Memory B cell (primary cell): Measurements from ENCODE around the gene FYN.
A peak's percentile ranks its signal among the peaks of the same experiment; 100 is the strongest.

ENCODE experiments used
- ATAC-seq: fragments of 150-1000 bp; cut with Tn5 transposase; 2 replicates; pipeline ENCODE4 v1.10.0; 2021; ENCODE audit warnings: low read depth, mild to moderate bottlenecking, moderate library complexity
- DNase-seq, 2 donors: peaks; one replicate each; pipeline ENCODE4 v3.0.0; 2022; ENCODE audit warnings: low spot score in 2 of 2
- H3K27ac Mint-ChIP-seq: one replicate; pipeline ENCODE4 v1.8.0; 2022; ENCODE audit warnings: mild to moderate bottlenecking, moderate library complexity, mixed read lengths
- H3K27me3 Mint-ChIP-seq: one replicate; pipeline ENCODE4 v1.8.0; 2022; ENCODE audit warnings: mixed read lengths
- H3K36me3 Mint-ChIP-seq: one replicate; pipeline ENCODE4 v1.8.0; 2022; ENCODE audit warnings: mild to moderate bottlenecking, mixed read lengths
- H3K4me1 Mint-ChIP-seq: one replicate; pipeline ENCODE4 v1.8.0; 2022; ENCODE audit warnings: mixed read lengths
- H3K4me3 Mint-ChIP-seq: one replicate; pipeline ENCODE4 v1.8.0; 2022; ENCODE audit warnings: mild to moderate bottlenecking, moderate library complexity, mixed read lengths
- H3K9me3 Mint-ChIP-seq: one replicate; pipeline ENCODE4 v1.8.0; 2022; ENCODE audit warnings: mixed read lengths

Gene FYN

GRCh38 chr6:111782192-111782809, 91.0 kb downstream of the FYN start:
- Mint-ChIP-seq H3K27ac (peak overlapping the region; percentile 19), H3K36me3 (peaks cover 9% of the 10 kb centered on the region), H3K4me3 (no peak overlapping the region), H3K27me3 (no peaks in the 10 kb centered on the region), H3K9me3 (peaks cover 2% of the 10 kb centered on the region), H3K4me1 (peaks cover 13% of the 10 kb centered on the region)
- DNase-seq (no peak), ATAC-seq (no peak)

DNA sequence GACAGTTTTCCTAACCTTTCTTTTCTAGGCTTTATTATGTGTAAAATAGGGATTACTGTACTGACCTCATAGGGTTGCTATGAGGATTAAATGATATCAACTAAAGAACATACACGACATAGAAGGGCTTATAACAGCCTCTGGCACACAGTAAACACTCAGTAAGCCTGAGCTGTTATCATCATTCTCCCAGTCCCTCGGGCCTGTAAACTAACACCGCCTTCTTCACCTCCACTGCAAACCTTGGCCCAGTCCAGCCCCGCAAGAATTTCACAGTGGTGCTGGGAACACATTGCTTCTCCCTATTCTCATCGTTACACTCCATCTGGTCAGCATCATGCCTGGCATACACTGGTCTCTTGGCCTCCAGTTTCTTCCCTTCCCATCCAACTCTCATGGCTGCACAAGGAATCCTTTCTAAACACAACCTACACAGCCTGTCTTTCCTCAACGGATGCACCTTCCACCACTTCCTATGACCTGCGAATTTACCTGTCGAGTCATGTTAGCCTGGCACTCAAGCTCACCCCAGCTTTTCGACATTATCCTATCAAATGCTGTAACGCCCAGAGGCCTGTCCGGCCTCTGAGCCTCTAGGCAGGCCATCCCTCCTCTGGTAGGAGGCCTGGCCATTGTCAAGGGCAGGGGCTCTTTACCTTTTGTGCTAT, 92.1 kb downstream of the FYN start:
- ATAC-seq (no peak), DNase-seq (no peak)
- Mint-ChIP-seq H3K27me3 (no peaks in the 10 kb centered on the region), H3K4me1 (peaks cover 17% of the 10 kb centered on the region), H3K27ac (no peak overlapping the region), H3K4me3 (no peak overlapping the region), H3K36me3 (peaks cover 8% of the 10 kb centered on the region), H3K9me3 (peaks cover 2% of the 10 kb centered on the region)

DNA sequence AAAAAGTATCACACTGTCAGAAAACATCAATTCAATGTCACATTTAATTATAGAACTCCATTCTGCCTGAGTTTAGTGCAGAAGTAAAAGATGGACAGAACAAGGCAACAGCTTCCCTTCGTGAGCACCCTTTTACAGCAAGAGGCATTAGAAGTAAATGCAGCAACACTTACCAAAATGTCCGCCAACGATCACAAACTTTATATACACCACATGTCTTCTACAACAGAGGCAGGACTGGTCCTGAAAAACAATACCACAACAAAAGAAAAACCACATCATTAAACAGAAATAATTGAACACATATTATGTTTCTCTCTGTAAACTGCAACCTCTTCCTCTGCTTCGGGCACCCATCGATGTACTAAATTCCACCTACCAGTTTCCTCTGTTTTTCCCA, 92.9 kb downstream of the FYN start:
- Mint-ChIP-seq H3K27me3 (no peaks in the 10 kb centered on the region), H3K27ac (no peak overlapping the region), H3K9me3 (no peaks in the 10 kb centered on the region), H3K4me3 (no peak overlapping the region), H3K4me1 (peaks cover 17% of the 10 kb centered on the region), H3K36me3 (peaks cover 6% of the 10 kb centered on the region)
- no peak for DNase-seq
- no peak for ATAC-seq

- H3K4me3 Mint-ChIP-seq: no peak overlapping the region
- DNase-seq (no peak), ATAC-seq (no peak)
- H3K4me1 Mint-ChIP-seq: peaks cover 15% of the 10 kb centered on the region
- no peaks in the 10 kb centered on the region for H3K9me3 Mint-ChIP-seq
- H3K27ac Mint-ChIP-seq: no peak overlapping the region
- H3K36me3 Mint-ChIP-seq: peaks cover 6% of the 10 kb centered on the region
- H3K27me3 Mint-ChIP-seq: no peaks in the 10 kb centered on the region
Measured at GRCh38 chr6:111779660-111780059, 93.6 kb downstream of the FYN start.

DNA sequence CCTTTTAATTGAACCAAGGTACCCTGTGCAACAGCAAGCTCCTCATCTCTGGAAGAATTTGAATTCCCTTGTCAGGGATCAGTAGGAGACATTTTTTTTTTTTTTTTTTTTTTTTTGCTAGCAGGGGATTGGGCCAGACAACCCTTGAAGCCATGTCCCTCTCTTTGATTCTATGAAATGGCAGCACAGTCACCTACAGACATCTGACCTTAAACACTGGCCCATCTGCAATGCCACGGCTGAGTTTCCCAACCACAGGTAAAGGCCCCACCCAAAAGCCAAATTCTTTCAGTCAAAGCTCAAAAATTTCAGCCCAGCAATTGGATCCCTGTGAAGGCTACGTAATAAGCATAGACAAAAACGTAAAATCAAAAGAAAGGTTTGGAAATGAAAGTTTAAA, 94.2 kb downstream of the FYN start:
- ATAC-seq: no peak
- Mint-ChIP-seq H3K4me1 (peaks cover 13% of the 10 kb centered on the region), H3K27me3 (no peaks in the 10 kb centered on the region), H3K4me3 (no peak overlapping the region), H3K36me3 (peaks cover 6% of the 10 kb centered on the region), H3K9me3 (no peaks in the 10 kb centered on the region), H3K27ac (no peak overlapping the region)
- DNase-seq: no peak

DNA sequence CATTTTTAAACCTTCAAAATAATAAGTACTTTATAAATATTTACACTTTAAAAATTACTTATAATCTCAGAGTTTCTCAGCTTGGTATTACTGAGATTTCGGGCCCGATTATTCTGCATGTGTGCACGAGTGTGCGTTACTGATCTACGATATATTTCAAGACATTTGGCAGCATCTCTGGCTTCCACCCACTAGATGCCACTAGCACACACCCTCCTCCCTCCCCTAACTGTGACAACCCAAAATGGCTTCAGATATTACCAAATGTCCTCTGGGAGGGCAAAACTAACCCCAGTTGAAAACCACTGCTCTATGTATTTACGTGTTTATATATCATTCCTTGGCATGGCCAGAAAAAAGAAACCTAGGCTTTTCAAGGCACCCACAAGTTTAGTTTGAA, 95.9 kb downstream of the FYN start:
- H3K36me3 Mint-ChIP-seq: peaks cover 5% of the 10 kb centered on the region
- H3K4me1 Mint-ChIP-seq: peaks cover 13% of the 10 kb centered on the region
- peak; percentile 78 for ATAC-seq
- no peaks in the 10 kb centered on the region for H3K9me3 Mint-ChIP-seq
- peak overlapping the region; percentile 46 for H3K27ac Mint-ChIP-seq
- no peak overlapping the region for H3K4me3 Mint-ChIP-seq
- DNase-seq: no peak
- no peaks in the 10 kb centered on the region for H3K27me3 Mint-ChIP-seq

DNA sequence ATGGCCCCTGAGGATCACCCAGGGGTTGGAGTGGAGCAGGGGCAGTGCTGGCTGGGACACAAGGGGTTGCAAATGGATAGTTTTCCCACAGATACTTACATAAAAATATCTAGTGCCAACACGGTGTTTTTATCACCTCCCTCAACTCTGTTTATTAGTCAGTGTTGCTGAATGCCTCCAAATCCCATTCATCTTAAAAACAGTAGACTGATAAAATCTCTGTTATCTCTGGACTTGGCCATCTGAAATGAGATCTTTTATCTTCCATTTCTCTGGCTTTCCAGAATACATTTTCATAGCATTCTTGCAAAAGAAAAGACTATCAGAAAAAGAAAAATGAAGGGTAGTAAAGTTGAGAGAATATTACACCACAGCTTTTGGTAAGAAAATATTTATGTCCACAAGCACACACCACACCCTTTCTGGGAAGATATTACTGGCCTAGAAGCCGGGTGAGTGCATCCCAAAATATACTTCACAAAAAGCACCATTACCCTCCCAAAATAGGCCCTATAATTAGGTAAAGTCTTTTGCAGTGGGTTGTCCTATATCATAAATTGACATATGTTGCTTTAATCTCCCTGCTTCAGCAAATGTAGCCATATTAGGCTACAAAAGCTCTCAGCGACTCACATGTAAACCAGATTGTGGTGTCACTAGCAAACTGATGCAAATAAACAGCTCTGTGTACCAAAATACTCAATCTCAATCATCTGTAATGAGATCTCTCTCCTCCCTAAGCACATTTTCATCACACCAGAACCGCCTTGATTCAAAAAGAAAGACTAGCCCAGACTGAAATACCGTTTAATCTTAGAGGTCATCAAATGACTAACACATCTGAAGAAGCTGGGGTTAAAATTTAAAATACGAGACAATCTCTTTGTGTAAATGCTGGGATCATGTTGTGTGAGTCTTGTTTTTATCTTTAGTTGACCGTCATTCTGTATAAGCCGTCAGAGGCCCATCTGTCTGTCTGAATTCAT, 96.7 kb downstream of the FYN start:
- Mint-ChIP-seq H3K36me3 (peaks cover 8% of the 10 kb centered on the region), H3K4me3 (no peak overlapping the region), H3K4me1 (peaks cover 13% of the 10 kb centered on the region), H3K27ac (peak overlapping the region; percentile 66), H3K27me3 (no peaks in the 10 kb centered on the region), H3K9me3 (no peaks in the 10 kb centered on the region)
- ATAC-seq (no peak), DNase-seq (no peak)

- ATAC-seq: no peak
- peak overlapping the region; percentile 55 for H3K27ac Mint-ChIP-seq
- H3K36me3 Mint-ChIP-seq: peaks cover 12% of the 10 kb centered on the region
- no peak overlapping the region for H3K4me3 Mint-ChIP-seq
- peaks cover 10% of the 10 kb centered on the region for H3K4me1 Mint-ChIP-seq
- no peak for DNase-seq
- no peaks in the 10 kb centered on the region for H3K27me3 Mint-ChIP-seq
- no peaks in the 10 kb centered on the region for H3K9me3 Mint-ChIP-seq
Measured at GRCh38 chr6:111775145-111775922, 97.9 kb downstream of the FYN start.

GRCh38 chr6:111774346-111774703, 98.9 kb downstream of the FYN start:
- H3K36me3 Mint-ChIP-seq: peaks cover 11% of the 10 kb centered on the region
- H3K4me3 Mint-ChIP-seq: no peak overlapping the region
- no peaks in the 10 kb centered on the region for H3K27me3 Mint-ChIP-seq
- no peak for DNase-seq
- ATAC-seq: no peak
- H3K4me1 Mint-ChIP-seq: peaks cover 10% of the 10 kb centered on the region
- H3K27ac Mint-ChIP-seq: no peak overlapping the region
- H3K9me3 Mint-ChIP-seq: no peaks in the 10 kb centered on the region

- DNase-seq (no peak), ATAC-seq (no peak)
- no peaks in the 10 kb centered on the region for H3K9me3 Mint-ChIP-seq
- peaks cover 14% of the 10 kb centered on the region for H3K4me1 Mint-ChIP-seq
- H3K27me3 Mint-ChIP-seq: no peaks in the 10 kb centered on the region
- no peak overlapping the region for H3K27ac Mint-ChIP-seq
- no peak overlapping the region for H3K4me3 Mint-ChIP-seq
- peaks cover 11% of the 10 kb centered on the region for H3K36me3 Mint-ChIP-seq
Measured at GRCh38 chr6:111773501-111774345, 99.5 kb downstream of the FYN start.

GRCh38 chr6:111772381-111772780, 100.9 kb downstream of the FYN start:
- no peaks in the 10 kb centered on the region for H3K27me3 Mint-ChIP-seq
- DNase-seq: no peak
- H3K9me3 Mint-ChIP-seq: no peaks in the 10 kb centered on the region
- no peak overlapping the region for H3K4me3 Mint-ChIP-seq
- no peak for ATAC-seq
- H3K36me3 Mint-ChIP-seq: peaks cover 12% of the 10 kb centered on the region
- H3K27ac Mint-ChIP-seq: no peak overlapping the region
- peaks cover 21% of the 10 kb centered on the region for H3K4me1 Mint-ChIP-seq

DNA sequence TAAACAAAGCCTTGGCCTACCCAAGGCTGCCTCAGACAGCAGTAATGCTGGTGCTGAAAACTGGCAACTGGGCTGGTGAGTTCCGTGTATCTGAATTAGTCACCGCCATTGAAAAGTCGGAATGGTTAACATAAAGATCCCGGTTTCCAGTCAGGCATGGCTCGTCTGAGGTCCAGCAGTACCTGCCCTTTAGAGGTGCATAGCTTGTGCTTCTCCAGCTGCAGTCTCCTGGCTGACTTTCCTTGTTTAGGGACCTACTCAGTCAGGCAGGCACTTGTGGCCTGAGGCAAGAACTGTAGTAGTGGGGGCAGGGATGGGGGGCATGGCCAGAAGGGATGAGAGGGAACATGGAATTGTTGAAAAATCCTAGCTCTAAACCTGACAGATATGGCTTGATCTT, 101.6 kb downstream of the FYN start:
- Mint-ChIP-seq H3K4me1 (peaks cover 21% of the 10 kb centered on the region), H3K9me3 (no peaks in the 10 kb centered on the region), H3K27me3 (no peaks in the 10 kb centered on the region), H3K27ac (peak overlapping the region; percentile 1), H3K4me3 (no peak overlapping the region), H3K36me3 (peaks cover 12% of the 10 kb centered on the region)
- no peak for ATAC-seq
- no peak for DNase-seq

- Mint-ChIP-seq H3K4me3 (no peak overlapping the region), H3K36me3 (peaks cover 12% of the 10 kb centered on the region), H3K4me1 (peaks cover 27% of the 10 kb centered on the region), H3K9me3 (no peaks in the 10 kb centered on the region), H3K27me3 (no peaks in the 10 kb centered on the region), H3K27ac (peak overlapping the region; percentile 1)
- ATAC-seq (no peak), DNase-seq (no peak)
Measured at GRCh38 chr6:111771094-111771432, 102.2 kb downstream of the FYN start.
